SK-N-SH treated with all-trans-retinoic acid at 6 μM for 48 hours (cell line): ENCODE results near the gene MICA.

Source experiments
- ATAC-seq: fragments of 200-7000 bp; cut with Tn5 transposase; 3 replicates; pipeline ENCODE4 v1.9.1; 2020; ENCODE audit warnings: mild to moderate bottlenecking, moderate library complexity
- GLIS3 ChIP-seq: fragments of 250-450 bp; sonication (Bioruptor Pico); IDR thresholded peaks from 2 replicates; pipeline ENCODE4 v1.5.0; 2020; ENCODE audit warnings: mild to moderate bottlenecking, moderate library complexity
- OSR1 ChIP-seq: fragments of 250-450 bp; sonication (Bioruptor Pico); IDR thresholded peaks from 2 replicates; pipeline ENCODE4 v1.8.0; 2022; ENCODE audit warnings: moderate library complexity, mild to moderate bottlenecking, inconsistent platforms
- PATZ1 ChIP-seq: fragments of 250-450 bp; sonication (Bioruptor Pico); IDR thresholded peaks from 2 replicates; pipeline ENCODE4 v1.8.0; 2020; ENCODE audit warnings: mild to moderate bottlenecking, moderate library complexity, borderline replicate concordance
- PPARA ChIP-seq: fragments of 250-450 bp; sonication (Bioruptor Pico); IDR thresholded peaks from 2 replicates; pipeline ENCODE4 v1.5.0; 2020; ENCODE audit warnings: mild to moderate bottlenecking, borderline replicate concordance
- RARB ChIP-seq: fragments of 250-450 bp; sonication (Bioruptor Pico); IDR thresholded peaks from 2 replicates; pipeline ENCODE4 v1.8.0; 2021; ENCODE audit warnings: mild to moderate bottlenecking, moderate library complexity
- TCF4 ChIP-seq: fragments of 250-450 bp; sonication (Bioruptor Pico); IDR thresholded peaks from 2 replicates; pipeline ENCODE4 v1.8.0; 2021; ENCODE audit warnings: mild to moderate bottlenecking, moderate library complexity, borderline replicate concordance
- ZC3H10 ChIP-seq: fragments of 250-450 bp; sonication (Bioruptor Pico); IDR thresholded peaks from 2 replicates; pipeline ENCODE4 v1.5.1; 2021; ENCODE audit warnings: mild to moderate bottlenecking, moderate library complexity
- ZFP30 ChIP-seq: fragments of 450-650 bp; formaldehyde crosslinking; IDR thresholded peaks from 2 replicates; pipeline ENCODE4 v1.5.0; 2022; ENCODE audit warnings: mild to moderate bottlenecking, moderate library complexity
- ZNF565 ChIP-seq: fragments of 450-650 bp; formaldehyde crosslinking; conservative IDR thresholded peaks from 2 replicates; pipeline ENCODE4 v1.5.0; 2020; ENCODE audit warnings: low read depth, mild to moderate bottlenecking, moderate library complexity
- ZNF70 ChIP-seq: fragments of 450-650 bp; formaldehyde crosslinking; IDR thresholded peaks from 2 replicates; pipeline ENCODE4 v1.5.0; 2020; ENCODE audit warnings: mild to moderate bottlenecking, moderate library complexity
- ZNF8 ChIP-seq: fragments of 450-650 bp; formaldehyde crosslinking; IDR thresholded peaks from 2 replicates; pipeline ENCODE4 v1.5.0; 2020; ENCODE audit warnings: mild to moderate bottlenecking, moderate library complexity
- TF ChIP-seq, protein P1 (sequence below): fragments of 250-450 bp; sonication (Bioruptor Pico); IDR thresholded peaks from 2 replicates; pipeline ENCODE4 v1.5.0; 2020; ENCODE audit warnings: mild to moderate bottlenecking, moderate library complexity

Gene MICA

DNA sequence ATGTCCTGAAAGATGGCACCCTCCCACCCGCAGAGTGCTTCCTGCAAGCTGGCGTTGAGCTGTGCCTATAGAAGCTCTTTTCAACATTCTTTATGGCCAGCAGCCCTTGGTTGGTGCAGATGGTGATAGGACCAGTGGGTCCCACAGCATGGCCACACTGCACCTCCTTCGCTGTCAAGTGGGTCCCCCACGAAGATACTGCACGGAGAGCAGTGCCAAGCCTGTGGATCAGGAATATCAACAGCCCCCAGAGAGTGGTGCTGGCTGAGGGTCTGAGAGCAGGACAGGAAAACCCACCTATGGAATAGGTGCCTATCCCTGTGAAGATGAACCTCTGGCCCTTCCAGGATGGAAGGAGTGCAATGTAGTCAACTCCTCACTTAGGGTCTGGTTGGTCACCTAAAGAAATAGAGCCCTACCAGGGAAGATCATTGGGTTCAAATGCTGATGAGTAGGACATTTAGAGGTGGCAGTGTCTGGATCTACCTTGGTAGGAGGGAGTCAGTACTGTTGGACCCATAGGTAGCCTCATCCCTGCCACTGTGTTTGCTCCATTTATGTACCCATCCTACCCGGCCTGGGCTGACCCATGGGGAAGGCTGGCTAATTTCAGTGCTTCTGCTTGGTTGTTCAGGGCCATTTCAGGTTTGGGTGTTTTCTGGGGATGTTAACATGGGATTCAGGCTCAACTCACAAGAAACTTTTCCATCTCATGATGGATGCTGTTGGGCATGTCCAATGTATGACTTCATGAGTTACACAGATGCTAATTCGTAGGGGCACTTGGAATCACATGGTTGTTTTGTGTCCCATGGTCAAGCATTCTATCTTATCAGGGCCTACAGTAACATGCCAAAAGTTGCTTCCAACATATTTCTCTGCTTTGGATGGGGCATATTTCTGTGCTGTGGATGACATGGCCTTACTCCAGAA lies 61.1 kb downstream of the MICA start:
- no peak for ATAC-seq
- TF ChIP-seq, protein P1, sequence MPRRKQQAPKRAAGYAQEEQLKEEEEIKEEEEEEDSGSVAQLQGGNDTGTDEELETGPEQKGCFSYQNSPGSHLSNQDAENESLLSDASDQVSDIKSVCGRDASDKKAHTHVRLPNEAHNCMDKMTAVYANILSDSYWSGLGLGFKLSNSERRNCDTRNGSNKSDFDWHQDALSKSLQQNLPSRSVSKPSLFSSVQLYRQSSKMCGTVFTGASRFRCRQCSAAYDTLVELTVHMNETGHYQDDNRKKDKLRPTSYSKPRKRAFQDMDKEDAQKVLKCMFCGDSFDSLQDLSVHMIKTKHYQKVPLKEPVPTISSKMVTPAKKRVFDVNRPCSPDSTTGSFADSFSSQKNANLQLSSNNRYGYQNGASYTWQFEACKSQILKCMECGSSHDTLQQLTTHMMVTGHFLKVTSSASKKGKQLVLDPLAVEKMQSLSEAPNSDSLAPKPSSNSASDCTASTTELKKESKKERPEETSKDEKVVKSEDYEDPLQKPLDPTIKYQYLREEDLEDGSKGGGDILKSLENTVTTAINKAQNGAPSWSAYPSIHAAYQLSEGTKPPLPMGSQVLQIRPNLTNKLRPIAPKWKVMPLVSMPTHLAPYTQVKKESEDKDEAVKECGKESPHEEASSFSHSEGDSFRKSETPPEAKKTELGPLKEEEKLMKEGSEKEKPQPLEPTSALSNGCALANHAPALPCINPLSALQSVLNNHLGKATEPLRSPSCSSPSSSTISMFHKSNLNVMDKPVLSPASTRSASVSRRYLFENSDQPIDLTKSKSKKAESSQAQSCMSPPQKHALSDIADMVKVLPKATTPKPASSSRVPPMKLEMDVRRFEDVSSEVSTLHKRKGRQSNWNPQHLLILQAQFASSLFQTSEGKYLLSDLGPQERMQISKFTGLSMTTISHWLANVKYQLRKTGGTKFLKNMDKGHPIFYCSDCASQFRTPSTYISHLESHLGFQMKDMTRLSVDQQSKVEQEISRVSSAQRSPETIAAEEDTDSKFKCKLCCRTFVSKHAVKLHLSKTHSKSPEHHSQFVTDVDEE (CRISPR knock-in tag) = no peak
- no peak for TF ChIP-seq TCF4
- no peak for TF ChIP-seq ZNF8 (CRISPR knock-in tag)
- no peak for TF ChIP-seq RARB (CRISPR knock-in tag)
- no peak for TF ChIP-seq ZNF565 (CRISPR knock-in tag)
- TF ChIP-seq GLIS3 (CRISPR knock-in tag) = no peak
- TF ChIP-seq ZC3H10 (CRISPR knock-in tag) = no peak
- no peak for TF ChIP-seq ZFP30 (CRISPR knock-in tag)
- TF ChIP-seq OSR1 (CRISPR knock-in tag) = no peak
- no peak for TF ChIP-seq PPARA
- TF ChIP-seq PATZ1 = no peak
- TF ChIP-seq ZNF70 = no peak
